ENCODE measurements around the gene SNAP29.
"Not testable (repeated sequence)": the region's sequence is repeated elsewhere in the genome, so short reads cannot be mapped to it uniquely, and the experiment has no call there.

Gene SNAP29

DNA sequence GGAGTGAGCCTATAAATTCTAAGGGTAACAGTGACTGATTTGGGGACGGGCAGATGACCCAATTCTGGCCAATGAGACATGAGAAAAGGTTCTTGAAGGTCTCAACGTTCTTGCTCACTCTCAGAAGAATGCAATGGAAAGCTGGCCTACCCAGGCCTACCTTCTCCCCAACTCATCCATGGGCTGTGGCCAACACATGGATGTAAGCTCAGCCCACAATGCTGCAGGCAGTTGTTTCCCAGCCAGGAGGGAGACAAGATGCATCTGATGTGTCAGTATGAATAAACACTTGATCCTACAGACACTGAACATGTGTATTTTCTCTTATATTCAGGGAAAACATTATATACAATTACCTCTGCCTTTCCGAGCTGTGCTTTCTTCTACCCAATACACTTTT lies 24.6 kb upstream of the SNAP29 start:
- POLR2A ChIA-PET: no interaction called here
- H3K4me3 ChIP-seq (ENCODE audit: low read depth, low read length): no peak overlapping the region
- CTCF ChIA-PET: interaction anchor here (1.3 to 1.6 kb wide), 2 partner anchors 10 to 50 kb away, joined by 5 to 6 read pairs; no protein-coding TSS in a partner anchor
- no peak for DNase-seq (ENCODE audit: low read depth, low spot score)
- TF ChIP-seq CTCF (IDR thresholded peaks at IDR 0.05; ENCODE audit: insufficient read depth, low read length, missing control alignments): no peak

DNA sequence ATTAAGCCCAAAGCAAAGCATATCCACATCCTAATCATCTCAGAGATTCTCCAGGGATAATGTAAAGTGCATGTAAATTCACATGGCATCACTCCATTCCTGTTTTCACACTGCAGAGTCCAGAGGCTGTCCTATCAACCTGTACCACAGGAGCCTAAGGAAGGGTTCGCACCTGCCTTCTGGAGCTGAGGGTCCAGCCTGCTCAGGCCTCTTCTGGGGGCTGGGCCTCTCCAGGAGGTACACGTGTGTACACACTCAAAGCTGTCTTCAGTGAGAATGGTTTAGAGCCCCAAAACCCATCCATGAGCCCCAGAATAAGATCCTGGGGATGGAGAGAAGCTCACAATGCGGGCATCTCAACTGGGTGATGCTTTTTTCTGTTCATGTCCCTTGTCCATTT lies 24.1 kb upstream of the SNAP29 start:
- CTCF ChIA-PET: interaction anchor here (1.3 to 1.6 kb wide), 2 partner anchors 11 to 51 kb away, joined by 5 to 6 read pairs; no protein-coding TSS in a partner anchor
- TF ChIP-seq CTCF (IDR thresholded peaks at IDR 0.05; ENCODE audit: insufficient read depth, low read length, missing control alignments): no peak
- POLR2A ChIA-PET: no interaction called here
- no peak overlapping the region for H3K4me3 ChIP-seq (ENCODE audit: low read depth, low read length)
- no peak for DNase-seq (ENCODE audit: low read depth, low spot score)

- ChIA-PET POLR2A (no interaction called here), CTCF (interaction anchor here (0.8 to 1.0 kb wide), 2 partner anchors 44 to 49 kb away, joined by 3 read pairs; no protein-coding TSS in a partner anchor)
- no peak for DNase-seq (ENCODE audit: low read depth, low spot score)
- H3K4me3 ChIP-seq (ENCODE audit: low read depth, low read length): no peak overlapping the region
- no peak for TF ChIP-seq CTCF (IDR thresholded peaks at IDR 0.05; ENCODE audit: insufficient read depth, low read length, missing control alignments)
These were observed 21.6 kb upstream of the SNAP29 start for GRCh38 chr22:20836987-20837823.

DNA sequence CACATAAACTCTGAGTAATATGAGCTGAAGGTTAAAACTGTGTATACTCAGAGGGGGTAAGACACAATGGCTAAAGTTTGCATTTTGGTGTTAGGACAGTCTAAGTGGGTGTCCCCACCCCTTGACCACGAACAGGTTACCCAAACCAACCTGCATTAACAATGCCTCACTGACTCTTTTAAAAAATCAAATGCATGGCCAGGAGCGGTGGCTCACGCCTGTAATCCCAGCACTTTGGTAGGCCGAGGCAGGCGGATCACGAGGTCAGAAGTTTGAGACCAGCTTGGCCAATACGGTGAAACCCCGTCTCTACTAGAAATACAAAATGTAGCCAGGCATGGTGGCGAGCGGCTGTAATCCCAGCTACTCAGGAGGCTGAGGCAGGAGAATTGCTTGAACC lies 19.5 kb upstream of the SNAP29 start:
- POLR2A ChIA-PET: interaction anchor here (0.7 kb wide), 1 partner anchor 39 kb away, joined by 3 read pairs; no protein-coding TSS in a partner anchor
- not testable (repeated sequence) for DNase-seq (ENCODE audit: low read depth, low spot score); H3K4me3 ChIP-seq (ENCODE audit: low read depth, low read length)
- CTCF ChIA-PET: interaction anchor here (1.5 kb wide), 1 partner anchor 56 kb away, joined by 3 read pairs; no protein-coding TSS in a partner anchor

GRCh38 chr22:20839837-20840645 lies 18.8 kb upstream of the SNAP29 start:
- DNase-seq (ENCODE audit: low read depth, low spot score): no peak
- TF ChIP-seq CTCF (IDR thresholded peaks at IDR 0.05; ENCODE audit: insufficient read depth, low read length, missing control alignments): no peak
- no peak overlapping the region for H3K4me3 ChIP-seq (ENCODE audit: low read depth, low read length)
- ChIA-PET CTCF (no interaction called here), POLR2A (interaction anchor here (0.7 kb wide), 1 partner anchor 38 kb away, joined by 3 read pairs; no protein-coding TSS in a partner anchor)

- no peak for DNase-seq (ENCODE audit: low read depth, low spot score)
- no peak overlapping the region for H3K4me3 ChIP-seq (ENCODE audit: low read depth, low read length)
- ChIA-PET POLR2A (no interaction called here), CTCF (no interaction called here)
- no peak for TF ChIP-seq CTCF (IDR thresholded peaks at IDR 0.05; ENCODE audit: insufficient read depth, low read length, missing control alignments)
These were observed 18.0 kb upstream of the SNAP29 start for GRCh38 chr22:20840646-20841371.
